Activated CD4-positive, CD25-positive, alpha-beta regulatory T cell treated with anti-CD3 and anti-CD28 coated beads, Interleukin-2, amount 50 U/mL, for 24 hours (primary cell): ENCODE data around the gene BUD31.
A peak's percentile ranks its signal among the peaks of the same experiment; 100 is the strongest.

ENCODE experiments used
- ATAC-seq, 2 donors: fragments of 150-1000 bp; cut with Tn5 transposase; one replicate each; pipeline ENCODE4 v1.10.0; 2021; ENCODE audit warnings: mild to moderate bottlenecking in 1 of 2, moderate library complexity in 1 of 2

The BUD31 gene

GRCh38 chr7:99437946-99438572, 29.3 kb downstream of the BUD31 start:
- no peak for ATAC-seq

GRCh38 chr7:99438573-99439480, 30.1 kb downstream of the BUD31 start, which contains the start of the genes CPSF4 and PTCD1:
Gene CPSF4 (plus strand): TSS chr7:99438943. CDS start chr7:99439083, 140 bp downstream.
Gene PTCD1 (minus strand): TSS chr7:99438798. CDS start chr7:99435242, 3,556 bp downstream.
- ATAC-seq = peak; percentile 96

GRCh38 chr7:99440195-99440594, 31.4 kb downstream of the BUD31 start:
- no peak for ATAC-seq

- no peak for ATAC-seq
Observed at GRCh38 chr7:99446096-99446495, 37.3 kb downstream of the BUD31 start.

- ATAC-seq = no peak
Observed at GRCh38 chr7:99447943-99448342, 39.2 kb downstream of the BUD31 start.

- no peak for ATAC-seq
Observed at GRCh38 chr7:99448855-99449254, 40.1 kb downstream of the BUD31 start.

GRCh38 chr7:99449326-99449725, 40.6 kb downstream of the BUD31 start:
- ATAC-seq = no peak

GRCh38 chr7:99451936-99452335, 43.2 kb downstream of the BUD31 start:
- no peak for ATAC-seq

GRCh38 chr7:99452541-99452940, 43.8 kb downstream of the BUD31 start:
- no peak for ATAC-seq

GRCh38 chr7:99453105-99453504, 44.3 kb downstream of the BUD31 start:
- ATAC-seq = no peak

- ATAC-seq = no peak
Observed at GRCh38 chr7:99455874-99456273, 47.1 kb downstream of the BUD31 start.

GRCh38 chr7:99456288-99456687, 47.5 kb downstream of the BUD31 start:
- no peak for ATAC-seq

- no peak for ATAC-seq
Observed at GRCh38 chr7:99457050-99457649, 48.4 kb downstream of the BUD31 start.

- ATAC-seq = no peak
Observed at GRCh38 chr7:99457650-99458493, 49.1 kb downstream of the BUD31 start.

GRCh38 chr7:99459087-99459486, 50.3 kb downstream of the BUD31 start:
- ATAC-seq = peak; percentile 33 to 62

GRCh38 chr7:99460651-99461050, 51.9 kb downstream of the BUD31 start:
- ATAC-seq = no peak

- no peak for ATAC-seq
Observed at GRCh38 chr7:99461221-99461620, 52.5 kb downstream of the BUD31 start.

- peak in 1 of 2 donors; percentile 2 for ATAC-seq
Observed at GRCh38 chr7:99465421-99465768, 56.6 kb downstream of the BUD31 start.

GRCh38 chr7:99468336-99468918, 59.7 kb downstream of the BUD31 start:
- no peak for ATAC-seq
